GM06990 (cell line): ENCODE measurements around the gene GET3.

Source experiments
- DNase-seq: peaks from one replicate; pipeline ENCODE4 v3.0.0-alpha.2; 2011; ENCODE audit not compliant: insufficient read length; ENCODE audit errors: extremely low read depth
- H3K27me3 ChIP-seq: replicated peaks from 2 replicates; pipeline ENCODE4 v1.6.0; 2011; ENCODE audit warnings: low read length; ENCODE audit not compliant: control insufficient read depth, insufficient read depth
- H3K36me3 ChIP-seq: 2 replicates; pipeline ENCODE4 v1.5.1; 2011; ENCODE audit warnings: low read length; ENCODE audit not compliant: control insufficient read depth, insufficient read depth
- H3K4me3 ChIP-seq: replicated peaks from 2 replicates; pipeline ENCODE4 v1.5.1; 2011; ENCODE audit warnings: low read depth, mild to moderate bottlenecking, control low read depth, low read length
- TF ChIP-seq, protein P1 (sequence below): IDR thresholded peaks from 2 replicates; pipeline ENCODE4 v1.5.1; 2011; ENCODE audit warnings: low read length, control low read depth, mild to moderate bottlenecking, inconsistent platforms; ENCODE audit not compliant: insufficient read depth, poor library complexity, severe bottlenecking

The GET3 gene

DNA sequence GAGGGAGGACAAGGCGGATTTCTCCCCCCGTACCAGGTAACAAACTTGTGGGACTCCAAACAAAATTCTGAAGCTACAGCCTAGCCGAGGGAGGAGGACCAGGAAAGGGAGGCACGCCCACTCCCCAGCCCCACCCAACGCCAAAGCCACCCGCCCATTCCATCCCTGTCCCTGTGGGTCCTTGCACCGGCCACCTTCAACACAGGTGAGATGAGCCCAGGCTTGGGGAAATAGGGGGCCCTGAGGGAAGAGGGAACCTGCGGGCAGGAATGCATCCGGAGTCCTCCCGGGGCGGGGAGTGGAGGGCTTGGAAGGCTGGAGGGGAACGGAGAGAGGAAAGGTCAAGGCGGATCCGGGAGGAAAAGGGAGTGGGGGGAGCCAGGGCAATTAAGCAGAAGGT, 14.3 kb downstream of the GET3 start, which contains the start of gene BEST2:
TSS of gene BEST2 (plus strand) at position 157 of the 400 bp plus-strand sequence. CDS start 802 bp downstream, outside the sequence.
- H3K36me3 ChIP-seq, result peaks cover 10% of the 10 kb centered on the region
- TF ChIP-seq, protein P1, sequence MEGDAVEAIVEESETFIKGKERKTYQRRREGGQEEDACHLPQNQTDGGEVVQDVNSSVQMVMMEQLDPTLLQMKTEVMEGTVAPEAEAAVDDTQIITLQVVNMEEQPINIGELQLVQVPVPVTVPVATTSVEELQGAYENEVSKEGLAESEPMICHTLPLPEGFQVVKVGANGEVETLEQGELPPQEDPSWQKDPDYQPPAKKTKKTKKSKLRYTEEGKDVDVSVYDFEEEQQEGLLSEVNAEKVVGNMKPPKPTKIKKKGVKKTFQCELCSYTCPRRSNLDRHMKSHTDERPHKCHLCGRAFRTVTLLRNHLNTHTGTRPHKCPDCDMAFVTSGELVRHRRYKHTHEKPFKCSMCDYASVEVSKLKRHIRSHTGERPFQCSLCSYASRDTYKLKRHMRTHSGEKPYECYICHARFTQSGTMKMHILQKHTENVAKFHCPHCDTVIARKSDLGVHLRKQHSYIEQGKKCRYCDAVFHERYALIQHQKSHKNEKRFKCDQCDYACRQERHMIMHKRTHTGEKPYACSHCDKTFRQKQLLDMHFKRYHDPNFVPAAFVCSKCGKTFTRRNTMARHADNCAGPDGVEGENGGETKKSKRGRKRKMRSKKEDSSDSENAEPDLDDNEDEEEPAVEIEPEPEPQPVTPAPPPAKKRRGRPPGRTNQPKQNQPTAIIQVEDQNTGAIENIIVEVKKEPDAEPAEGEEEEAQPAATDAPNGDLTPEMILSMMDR, result no peak
- H3K27me3 ChIP-seq, result no peaks in the 10 kb centered on the region; the same call in 1 of the 2 replicates
- H3K4me3 ChIP-seq, result no peak within 1 kb of the TSS
- no peak for DNase-seq

DNA sequence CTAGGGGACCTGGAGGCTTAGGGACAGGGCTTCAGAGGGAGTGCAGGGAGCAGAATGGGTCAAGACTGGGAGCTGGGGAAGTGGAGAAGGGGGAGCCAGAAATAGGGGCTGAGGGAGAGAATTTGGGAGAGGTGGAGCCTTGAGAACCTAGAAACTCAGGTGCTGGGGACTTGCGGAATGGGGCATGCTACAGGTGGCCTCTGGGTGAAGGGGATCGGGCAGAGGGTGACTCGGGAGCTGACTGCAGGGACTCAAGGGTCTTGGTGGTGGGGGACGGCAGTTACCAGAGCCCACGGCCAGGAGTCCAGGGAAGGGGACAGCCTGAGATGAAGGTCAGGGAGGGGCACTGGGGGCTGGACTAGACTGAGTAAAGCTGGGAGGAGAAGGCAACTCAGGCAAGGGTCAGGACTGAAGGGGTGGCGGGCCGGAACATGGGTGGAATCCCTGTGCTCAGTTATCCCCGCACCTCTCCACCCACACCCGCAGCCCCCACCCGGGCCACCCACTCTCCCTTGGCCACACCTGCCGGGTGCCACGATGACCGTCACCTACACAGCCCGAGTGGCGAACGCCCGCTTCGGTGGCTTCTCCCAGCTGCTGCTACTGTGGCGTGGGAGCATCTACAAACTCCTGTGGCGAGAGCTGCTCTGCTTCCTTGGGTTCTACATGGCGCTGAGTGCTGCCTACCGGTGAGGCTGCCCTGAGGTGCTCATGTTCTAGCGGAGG, 14.9 kb downstream of the GET3 start:
- Histone ChIP-seq H3K27me3 (no peaks in the 10 kb centered on the region; the same call in 1 of the 2 replicates), H3K4me3 (no peak overlapping the region), H3K36me3 (peaks cover 7% of the 10 kb centered on the region)
- no peak for DNase-seq
- TF ChIP-seq, protein P1, result no peak

DNA sequence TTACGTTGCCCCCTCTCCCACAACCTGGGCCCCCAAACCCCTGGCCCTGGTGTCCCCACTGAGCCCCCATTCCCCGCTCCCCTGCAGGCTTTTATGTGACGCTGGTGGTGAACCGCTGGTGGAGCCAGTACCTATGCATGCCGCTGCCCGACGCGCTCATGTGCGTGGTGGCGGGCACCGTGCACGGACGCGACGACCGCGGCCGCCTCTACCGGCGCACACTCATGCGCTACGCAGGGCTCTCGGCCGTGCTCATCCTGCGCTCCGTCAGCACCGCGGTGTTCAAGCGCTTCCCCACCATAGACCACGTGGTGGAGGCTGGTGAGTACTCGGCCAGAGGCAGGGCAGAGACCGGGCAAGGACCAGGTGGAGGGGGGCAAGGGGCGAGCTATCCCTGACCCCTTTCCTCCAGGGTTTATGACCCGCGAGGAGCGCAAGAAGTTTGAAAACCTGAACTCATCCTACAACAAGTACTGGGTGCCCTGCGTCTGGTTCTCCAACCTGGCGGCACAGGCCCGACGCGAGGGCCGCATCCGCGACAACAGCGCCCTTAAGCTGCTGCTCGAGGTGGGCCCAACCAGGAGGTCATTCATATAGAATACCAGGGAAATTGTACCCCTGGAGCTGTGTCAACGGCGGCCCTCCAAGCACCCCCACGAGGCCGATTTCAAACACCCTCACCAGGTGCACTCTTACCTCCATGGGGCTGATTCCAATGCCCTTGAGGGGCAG, 17.3 kb downstream of the GET3 start:
- no peaks in the 10 kb centered on the region; the same call in 1 of the 2 replicates for H3K27me3 ChIP-seq
- TF ChIP-seq, protein P1, result no peak

DNA sequence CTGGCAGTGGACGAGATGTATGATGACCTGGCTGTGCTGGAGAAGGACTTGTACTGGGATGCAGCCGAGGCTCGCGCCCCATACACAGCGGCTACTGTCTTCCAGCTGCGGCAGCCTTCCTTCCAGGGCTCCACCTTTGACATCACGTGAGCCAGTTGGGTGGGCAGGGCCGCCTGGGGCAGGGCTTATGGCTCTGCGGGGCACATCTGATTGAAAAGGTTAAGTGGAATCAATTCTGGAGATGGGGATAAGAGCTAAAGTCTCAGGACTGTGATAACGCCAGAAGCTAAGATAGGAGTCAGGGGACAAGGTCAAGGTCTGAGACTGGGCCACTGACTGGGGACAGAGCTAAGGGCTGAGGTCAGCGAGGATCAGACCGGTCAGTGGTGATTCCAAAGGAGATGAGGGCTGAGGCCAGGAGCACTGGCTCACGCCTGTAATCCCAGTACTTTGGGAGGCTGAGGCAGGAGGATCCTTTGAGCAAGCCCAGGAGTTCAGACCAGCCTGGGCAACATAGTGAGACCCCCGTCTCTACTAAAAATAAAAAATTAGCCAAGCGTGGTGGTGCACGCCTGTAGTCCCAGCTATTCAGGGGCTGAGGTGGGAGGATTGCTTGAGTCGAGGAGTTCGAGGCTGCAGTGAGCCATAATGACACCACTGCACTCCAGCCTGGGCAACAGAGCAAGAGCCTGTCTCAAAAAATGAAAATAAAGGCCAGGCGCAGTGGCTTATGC, 19.0 kb downstream of the GET3 start:
- Histone ChIP-seq H3K4me3 (no peak overlapping the region), H3K36me3 (no peaks in the 10 kb centered on the region), H3K27me3 (no peaks in the 10 kb centered on the region; the same call in 1 of the 2 replicates)
- TF ChIP-seq, protein P1, result no peak
- DNase-seq, result no peak

More for the DNA sequence above, 17.3 kb downstream of the GET3 start:
- DNase-seq, result no peak
- H3K4me3 ChIP-seq, result no peak overlapping the region
- no peaks in the 10 kb centered on the region for H3K36me3 ChIP-seq

DNA sequence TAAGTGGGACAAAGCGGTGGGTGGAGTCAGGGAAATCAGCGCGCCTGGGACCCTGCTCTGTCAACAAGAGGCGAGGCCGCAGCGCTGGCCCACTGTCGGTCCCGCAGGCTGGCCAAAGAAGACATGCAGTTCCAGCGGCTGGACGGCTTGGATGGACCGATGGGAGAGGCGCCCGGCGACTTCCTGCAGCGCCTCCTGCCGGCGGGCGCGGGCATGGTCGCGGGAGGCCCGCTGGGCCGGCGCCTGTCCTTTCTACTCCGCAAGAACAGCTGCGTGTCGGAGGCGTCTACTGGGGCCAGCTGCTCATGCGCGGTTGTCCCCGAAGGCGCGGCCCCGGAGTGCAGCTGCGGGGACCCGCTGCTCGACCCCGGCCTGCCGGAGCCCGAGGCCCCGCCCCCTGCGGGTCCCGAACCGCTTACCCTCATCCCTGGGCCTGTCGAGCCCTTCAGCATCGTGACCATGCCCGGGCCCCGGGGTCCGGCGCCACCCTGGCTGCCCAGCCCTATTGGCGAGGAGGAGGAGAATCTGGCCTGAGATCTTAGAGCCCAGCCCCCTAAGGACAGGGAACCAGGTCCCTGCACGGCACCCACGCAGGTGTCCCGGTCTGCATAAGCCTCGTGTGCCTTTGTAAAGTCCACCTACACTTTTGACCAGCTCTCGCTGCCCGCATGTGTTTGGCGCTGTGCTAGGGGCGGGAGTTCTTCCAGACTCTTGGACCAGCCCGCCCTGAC, 20.4 kb downstream of the GET3 start:
- H3K4me3 ChIP-seq, result peak overlapping the region; percentile 11
- TF ChIP-seq, protein P1, result peak; percentile 74

More for the DNA sequence above, 20.4 kb downstream of the GET3 start:
- no peaks in the 10 kb centered on the region for H3K36me3 ChIP-seq
- H3K27me3 ChIP-seq, result no peaks in the 10 kb centered on the region
- peak; percentile 83 for DNase-seq
